SK-N-MC (cell line): Measurements from ENCODE around the gene SMPD1.

ENCODE experiments used
- EZH2 ChIP-seq: fragments of 200-600 bp; sonication (generic); IDR thresholded peaks from one replicate; pipeline ENCODE4 v1.6.1; 2017; ENCODE audit warnings: antibody characterized with exemption
- FOXP2 ChIP-seq: optimal IDR thresholded peaks from 2 replicates; pipeline ENCODE3; 2011; ENCODE audit warnings: mild to moderate bottlenecking, moderate library complexity; ENCODE audit not compliant: insufficient read depth; ENCODE audit errors: extremely low read length, control extremely low read depth
- POLR2AphosphoS5 ChIP-seq: IDR thresholded peaks from 2 replicates; pipeline ENCODE4 v1.6.1; 2012; ENCODE audit warnings: mild to moderate bottlenecking, low read depth, low read length, borderline replicate concordance

- TF ChIP-seq POLR2AphosphoS5 (no peak), EZH2 (no peak), FOXP2 (no peak)
Observed at GRCh38 chr11:6360183-6360582, 30.1 kb upstream of the SMPD1 start.
